ENCODE results near the gene PLEKHO1. TPM values are rescaled to one million over a fixed set of nuclear protein-coding genes. Genes with fewer than 3 reads are reported as not detected.

The PLEKHO1 gene
- total RNA-seq, 1 experiment from 2014 or later = 67.2 TPM

DNA sequence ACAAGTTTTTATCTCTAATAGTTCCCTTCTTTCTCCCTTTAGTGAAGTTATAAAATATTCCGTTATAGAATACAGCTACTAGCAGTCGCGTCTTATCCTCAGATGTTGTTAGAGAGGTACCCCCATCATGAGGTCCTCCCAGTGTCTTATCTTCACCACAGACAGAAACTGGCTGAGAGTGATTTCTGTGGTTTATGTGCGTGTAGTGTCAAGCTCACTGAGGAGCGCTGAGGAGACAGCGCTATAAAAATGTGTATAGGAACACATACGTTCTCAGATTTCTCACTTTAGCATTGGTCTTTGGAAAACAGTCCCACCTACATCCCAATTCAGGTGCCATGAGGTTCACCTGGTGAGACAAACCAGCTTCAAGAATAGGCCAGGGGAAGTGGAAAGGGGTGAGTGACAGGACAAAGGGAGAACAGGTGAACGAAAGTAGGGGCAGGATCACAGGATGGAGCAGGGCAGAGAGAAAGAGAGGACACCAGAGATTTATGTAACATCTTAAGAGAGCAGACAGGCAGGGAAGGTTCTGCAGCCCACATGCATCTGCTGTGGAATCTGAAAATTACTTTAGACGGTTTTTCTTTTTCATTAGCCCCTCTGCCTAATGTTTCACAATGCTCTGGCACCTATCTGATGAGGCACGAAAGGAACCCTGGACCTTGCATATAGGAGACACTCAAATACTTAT lies 2.7 kb upstream of the PLEKHO1 start:
- H3K4me3 ChIP-seq (ENCODE audit: low read depth, low read length, poor library complexity, severe bottlenecking) = no peak overlapping the region
- TF ChIP-seq EZH2 (IDR thresholded peaks at IDR 0.05; ENCODE audit: borderline replicate concordance, low read depth, low read length, poor library complexity, severe bottlenecking) (no peak), CTCF (conservative IDR thresholded peaks at IDR 0.05; ENCODE audit: low read depth, low read length) (no peak)
- BruUV-seq (replicated peaks) = no TSS peak
- intact Hi-C loops (cut with micrococcal nuclease; ENCODE audit: unreplicated experiment) = no loop called here
- ChIA-PET CTCF (no interaction called here), POLR2A (ENCODE audit: low non-redundant PET) (no interaction called here)
- no peak for DNase-seq (ENCODE audit: low spot score)
- H3K27me3 ChIP-seq (replicated peaks; ENCODE audit: insufficient read depth, low read depth, low read length, poor library complexity) = no peaks in the 10 kb centered on the region
- H3K27ac ChIP-seq (ENCODE audit: low read depth, low read length, poor library complexity, severe bottlenecking) = no peak overlapping the region
- peaks cover 2% of the 10 kb centered on the region for H3K36me3 ChIP-seq (ENCODE audit: insufficient read depth, low read length, poor library complexity, severe bottlenecking)
- no peaks in the 10 kb centered on the region for H3K9me3 ChIP-seq (ENCODE audit: low read depth, low read length, poor library complexity, severe bottlenecking)
- peaks cover 17% of the 10 kb centered on the region for H3K4me1 ChIP-seq (ENCODE audit: insufficient read depth, low read length, poor library complexity, severe bottlenecking)

DNA sequence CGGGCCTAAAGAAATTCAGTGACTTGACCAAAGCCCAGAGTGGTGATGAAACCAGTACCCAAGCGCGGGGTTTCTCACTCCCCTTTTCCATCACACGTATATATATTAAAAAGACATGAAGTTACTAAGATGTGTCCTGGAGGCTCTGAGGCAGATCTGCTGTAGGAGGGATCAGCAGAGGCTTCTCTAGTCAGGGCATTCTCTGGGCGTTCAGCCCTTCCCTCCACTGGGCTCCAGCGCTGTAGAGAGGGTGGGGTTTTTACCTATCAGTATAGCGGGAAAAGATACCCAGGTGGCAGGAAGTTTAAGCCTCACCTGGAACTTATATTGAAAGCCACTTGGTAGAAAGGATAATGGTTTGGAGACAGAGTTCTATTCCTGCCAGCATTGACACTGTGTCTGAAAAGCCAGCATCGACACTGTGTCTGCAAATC lies 862 bp upstream of the PLEKHO1 start:
- intact Hi-C loops (cut with micrococcal nuclease; ENCODE audit: unreplicated experiment) = no loop called here
- DNase-seq (ENCODE audit: low spot score) = no peak
- Histone ChIP-seq H3K4me1 (ENCODE audit: insufficient read depth, low read length, poor library complexity, severe bottlenecking) (peaks cover 23% of the 10 kb centered on the region), H3K9me3 (ENCODE audit: low read depth, low read length, poor library complexity, severe bottlenecking) (no peaks in the 10 kb centered on the region), H3K27ac (ENCODE audit: low read depth, low read length, poor library complexity, severe bottlenecking) (peak overlapping the region; percentile 96), H3K4me3 (ENCODE audit: low read depth, low read length, poor library complexity, severe bottlenecking) (peak overlapping the region; percentile 96), H3K27me3 (replicated peaks; ENCODE audit: insufficient read depth, low read depth, low read length, poor library complexity) (no peaks in the 10 kb centered on the region), H3K36me3 (ENCODE audit: insufficient read depth, low read length, poor library complexity, severe bottlenecking) (peaks cover 20% of the 10 kb centered on the region)
- ChIA-PET CTCF (no interaction called here), POLR2A (ENCODE audit: low non-redundant PET) (interaction anchor here (0.6 kb wide), 1 partner anchor 35 kb away, joined by 11 read pairs; no protein-coding TSS in a partner anchor)
- TF ChIP-seq CTCF (conservative IDR thresholded peaks at IDR 0.05; ENCODE audit: low read depth, low read length) = no peak
- TF ChIP-seq EZH2 (IDR thresholded peaks at IDR 0.05; ENCODE audit: borderline replicate concordance, low read depth, low read length, poor library complexity, severe bottlenecking) = no peak
- BruUV-seq (replicated peaks) = TSS peak; percentile 82

- BruUV-seq (replicated peaks) = no TSS peak
- H3K9me3 ChIP-seq (ENCODE audit: low read depth, low read length, poor library complexity, severe bottlenecking) = no peaks in the 10 kb centered on the region
- TF ChIP-seq CTCF (conservative IDR thresholded peaks at IDR 0.05; ENCODE audit: low read depth, low read length) (no peak), EZH2 (IDR thresholded peaks at IDR 0.05; ENCODE audit: borderline replicate concordance, low read depth, low read length, poor library complexity, severe bottlenecking) (no peak)
- POLR2A ChIA-PET (ENCODE audit: low non-redundant PET) = interaction anchor here (0.7 to 0.9 kb wide), 2 partner anchors 9 to 83 kb away, joined by 4 to 11 read pairs; partner anchors contain the start of gene VPS45
- peak; percentile 33 for DNase-seq (ENCODE audit: low spot score)
- H3K27me3 ChIP-seq (replicated peaks; ENCODE audit: insufficient read depth, low read depth, low read length, poor library complexity) = no peaks in the 10 kb centered on the region
- peaks cover 23% of the 10 kb centered on the region for H3K4me1 ChIP-seq (ENCODE audit: insufficient read depth, low read length, poor library complexity, severe bottlenecking)
- peak overlapping the region; percentile 96 for H3K27ac ChIP-seq (ENCODE audit: low read depth, low read length, poor library complexity, severe bottlenecking)
- peak overlapping the region; percentile 96 for H3K4me3 ChIP-seq (ENCODE audit: low read depth, low read length, poor library complexity, severe bottlenecking)
- H3K36me3 ChIP-seq (ENCODE audit: insufficient read depth, low read length, poor library complexity, severe bottlenecking) = peaks cover 36% of the 10 kb centered on the region
- intact Hi-C loops (cut with micrococcal nuclease; ENCODE audit: unreplicated experiment) = no loop called here
- CTCF ChIA-PET = interaction anchor here (1.5 kb wide), 1 partner anchor 77 kb away, joined by 4 read pairs; no protein-coding TSS in a partner anchor
Measured at GRCh38 chr1:150150133-150151021, 661 bp downstream of the PLEKHO1 start.
